ENCODE data around the gene PEAR1.

Gene PEAR1

DNA sequence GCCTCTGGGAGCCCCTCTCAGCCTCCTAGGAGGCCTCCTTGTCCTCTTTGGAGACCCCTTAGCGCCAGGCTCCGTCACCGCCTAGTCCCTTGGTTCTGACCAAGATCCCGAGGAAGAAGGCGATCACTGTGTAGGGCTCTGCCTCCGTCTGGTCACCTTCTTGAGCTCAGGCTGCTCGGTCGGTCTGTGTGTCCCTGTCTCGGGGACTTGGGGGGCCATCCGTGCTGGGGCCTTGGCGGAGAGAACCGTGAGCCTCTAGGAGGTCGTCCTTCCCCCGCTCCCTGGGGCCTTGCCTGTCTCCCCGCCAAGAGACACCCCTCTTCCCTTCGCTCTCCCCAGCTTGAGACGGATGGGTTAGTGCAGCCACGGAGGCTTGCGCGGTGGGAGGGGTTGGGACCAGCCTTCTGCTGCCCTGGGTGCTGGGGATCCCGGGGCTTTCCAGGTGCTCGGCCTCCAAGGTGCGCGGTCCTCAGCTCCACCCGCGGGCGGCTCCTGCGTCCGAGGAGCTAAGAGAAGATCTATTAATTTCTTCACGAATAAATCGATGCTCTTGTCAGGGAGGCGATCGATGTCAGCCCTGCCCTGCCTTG lies 33.9 kb upstream of the PEAR1 start:
- no peak for DNase-seq (ENCODE audit: low read depth in 2 of 2, low spot score in 1 of 2)

GRCh38 chr1:156860113-156860627 lies 33.3 kb upstream of the PEAR1 start:
- DNase-seq (ENCODE audit: low read depth in 2 of 2, low spot score in 1 of 2), result peak; percentile 27 to 36

DNA sequence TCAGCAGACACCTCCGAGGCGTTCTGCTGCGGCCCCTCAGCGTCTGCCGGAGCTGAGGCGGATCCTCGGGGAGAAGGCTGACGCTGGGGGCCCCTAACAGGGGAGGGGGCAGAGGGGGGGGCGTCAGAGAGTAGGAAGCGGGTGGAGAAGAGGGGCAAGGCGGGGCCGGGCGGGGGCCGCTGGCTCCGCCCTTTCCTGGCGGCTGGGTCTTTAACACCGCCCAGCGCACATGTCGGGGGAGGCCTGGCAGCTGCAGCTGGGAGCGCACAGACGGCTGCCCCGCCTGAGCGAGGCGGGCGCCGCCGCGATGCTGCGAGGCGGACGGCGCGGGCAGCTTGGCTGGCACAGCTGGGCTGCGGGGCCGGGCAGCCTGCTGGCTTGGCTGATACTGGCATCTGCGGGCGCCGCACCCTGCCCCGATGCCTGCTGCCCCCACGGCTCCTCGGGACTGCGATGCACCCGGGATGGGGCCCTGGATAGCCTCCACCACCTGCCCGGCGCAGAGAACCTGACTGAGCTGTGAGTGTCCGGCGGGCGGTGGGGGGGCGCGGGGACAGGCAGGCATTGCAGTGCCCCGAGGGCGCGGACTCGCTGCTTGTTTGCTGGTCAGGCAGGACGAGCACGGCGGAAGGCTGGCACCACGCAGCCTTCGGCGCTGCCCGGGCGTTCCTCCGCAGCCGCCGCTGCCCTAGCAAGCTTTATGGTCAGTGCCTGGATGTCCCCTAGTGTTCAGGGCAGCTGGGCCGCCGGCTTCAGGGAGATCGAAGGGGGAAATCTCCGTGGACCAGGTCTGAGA lies 32.7 kb upstream of the PEAR1 start, which contains the start of gene NTRK1:
NTRK1 (plus strand) TSS at position 238 of the 796 bp plus-strand sequence; CDS start at position 308, 70 bp downstream.
- DNase-seq (ENCODE audit: low read depth in 2 of 2, low spot score in 1 of 2), result peak in 1 of 2 donors; percentile 22

DNA sequence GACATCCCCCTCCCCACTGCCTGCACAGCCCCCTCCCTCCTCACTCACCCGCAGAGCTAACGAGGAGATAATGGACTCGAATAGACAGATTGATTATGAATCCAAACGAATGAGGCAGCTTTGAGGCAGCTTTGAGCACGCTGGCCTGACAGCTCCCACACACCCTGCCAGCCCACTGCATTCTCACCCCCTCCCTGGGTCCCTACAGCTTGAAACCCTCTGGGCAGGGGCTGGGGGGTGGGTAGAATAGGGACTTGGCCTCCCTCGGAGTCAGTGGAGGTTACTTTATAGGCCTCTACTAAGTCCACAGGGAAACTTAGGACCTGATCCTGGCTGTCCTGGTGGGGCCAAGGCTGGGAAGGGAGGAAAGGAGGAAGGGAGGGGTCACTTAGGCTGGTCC lies 30.9 kb upstream of the PEAR1 start:
- no peak for DNase-seq (ENCODE audit: low read depth in 2 of 2, low spot score in 1 of 2)

DNA sequence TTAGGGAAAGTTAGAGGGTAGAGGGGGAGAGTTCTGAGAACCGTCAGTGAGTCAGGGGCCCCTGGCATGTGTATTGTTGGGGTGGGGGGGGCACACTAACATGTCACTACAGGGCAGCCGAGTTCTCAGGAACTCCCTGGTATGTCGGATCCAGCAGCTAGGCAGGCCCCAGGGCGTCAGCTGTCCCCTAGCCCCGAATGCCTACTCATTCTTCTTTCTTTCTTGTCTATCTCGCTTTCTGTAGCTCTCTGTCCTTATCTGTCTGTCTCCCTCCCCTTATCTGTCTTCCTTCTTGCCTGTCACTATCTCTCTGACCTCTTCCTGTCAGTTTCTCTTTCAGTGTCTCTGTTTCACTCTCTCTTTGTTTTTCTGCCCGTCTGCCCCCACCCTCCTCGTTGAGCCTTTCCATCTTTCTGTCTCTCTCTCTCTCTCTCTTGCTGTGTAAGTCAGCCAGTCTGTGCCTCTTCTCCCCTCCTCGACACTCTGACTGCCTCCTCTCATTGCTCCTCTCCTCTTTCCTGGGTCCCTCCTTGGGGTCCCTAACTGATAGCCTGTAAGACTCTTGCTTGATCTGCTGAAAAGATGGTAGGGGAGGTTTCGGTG lies 30.4 kb upstream of the PEAR1 start:
- no peak for DNase-seq (ENCODE audit: low read depth in 2 of 2, low spot score in 1 of 2)

- DNase-seq (ENCODE audit: low read depth in 2 of 2, low spot score in 1 of 2), result no peak
Measured at GRCh38 chr1:156863631-156864030, 29.9 kb upstream of the PEAR1 start.

DNA sequence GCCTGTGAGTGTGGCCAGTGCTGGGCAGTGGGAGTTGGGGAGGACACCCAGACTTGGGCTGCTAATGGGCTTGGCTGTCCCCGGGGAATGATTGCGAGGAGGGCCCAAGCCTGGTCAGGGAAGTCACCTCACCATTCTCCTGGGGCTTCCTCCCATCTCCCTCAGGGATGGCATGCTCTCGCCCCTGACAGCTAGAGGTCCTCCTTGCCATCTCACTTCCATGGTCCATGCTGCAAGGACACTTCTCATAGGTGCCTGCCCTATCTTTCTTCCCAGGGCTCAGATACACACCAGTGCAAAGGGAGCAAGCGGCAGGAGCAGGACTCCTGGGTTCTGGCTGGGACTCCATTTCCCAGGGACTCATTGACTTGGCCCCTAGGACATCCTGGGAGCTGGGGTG lies 28.7 kb upstream of the PEAR1 start:
- no peak for DNase-seq (ENCODE audit: low read depth in 2 of 2, low spot score in 1 of 2)

- DNase-seq (ENCODE audit: low read depth in 2 of 2, low spot score in 1 of 2), result no peak
Measured at GRCh38 chr1:156865258-156865657, 28.3 kb upstream of the PEAR1 start.

GRCh38 chr1:156865865-156866248 lies 27.7 kb upstream of the PEAR1 start:
- no peak for DNase-seq (ENCODE audit: low read depth in 2 of 2, low spot score in 1 of 2)

DNA sequence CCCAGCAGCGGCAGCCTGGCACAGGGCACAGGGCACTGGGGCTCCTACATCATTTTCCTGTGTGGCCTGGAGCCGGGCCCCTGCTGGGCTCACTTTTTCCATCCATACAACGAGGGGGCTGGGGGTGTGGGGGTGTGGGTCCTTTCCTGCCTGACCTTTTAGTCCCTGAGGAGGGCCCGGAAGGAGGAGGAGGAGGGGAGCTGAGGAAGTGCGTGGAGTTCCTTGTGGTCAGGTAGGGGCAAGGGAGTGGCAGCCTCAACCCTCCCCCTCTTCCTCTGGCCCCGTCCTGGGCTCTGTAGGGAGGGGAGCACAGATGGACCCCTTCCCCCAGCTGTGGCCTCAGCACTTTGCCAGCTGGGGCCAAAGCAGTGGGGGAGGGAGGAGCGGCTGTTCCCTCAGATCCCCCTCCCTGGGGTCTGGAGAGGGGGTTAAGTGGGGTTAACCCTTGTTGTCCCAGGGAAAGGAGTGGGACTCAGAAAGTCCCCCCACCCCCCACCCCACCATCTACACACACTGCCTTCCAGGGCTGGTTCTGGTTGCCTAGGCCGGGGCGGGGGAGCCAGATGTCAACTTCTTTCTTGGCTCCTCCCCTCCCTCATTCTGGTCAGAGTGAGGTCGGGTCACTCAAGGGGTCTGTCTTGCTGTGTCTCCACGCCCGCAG lies 27.1 kb upstream of the PEAR1 start:
- DNase-seq (ENCODE audit: low read depth in 2 of 2, low spot score in 1 of 2), result no peak

GRCh38 chr1:156868341-156868740 lies 25.2 kb upstream of the PEAR1 start:
- DNase-seq (ENCODE audit: low read depth in 2 of 2, low spot score in 1 of 2), result no peak

- DNase-seq (ENCODE audit: low read depth in 2 of 2, low spot score in 1 of 2), result no peak
Measured at GRCh38 chr1:156869455-156869854, 24.1 kb upstream of the PEAR1 start.

GRCh38 chr1:156873659-156874058 lies 19.9 kb upstream of the PEAR1 start:
- no peak for DNase-seq (ENCODE audit: low read depth in 2 of 2, low spot score in 1 of 2)

DNA sequence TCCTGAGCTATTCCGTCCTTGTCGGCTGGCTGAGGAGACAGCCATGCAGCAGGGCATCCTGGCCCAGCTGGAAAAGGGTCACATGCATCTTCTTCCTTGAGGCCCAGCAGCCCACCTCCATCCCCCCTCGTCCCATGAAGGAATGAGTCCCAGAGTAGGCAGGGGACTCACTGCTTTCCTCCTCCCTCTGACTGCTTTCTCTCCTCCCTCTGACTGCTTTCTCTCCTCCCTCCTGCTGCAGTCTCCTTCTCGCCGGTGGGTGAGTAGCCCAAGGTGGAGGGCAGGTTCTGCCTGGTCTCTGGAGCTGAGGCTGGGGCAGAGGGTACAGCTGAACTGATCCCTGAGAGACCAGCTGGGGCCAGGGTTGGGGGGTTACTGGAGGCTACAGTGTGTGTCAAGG lies 19.4 kb upstream of the PEAR1 start:
- no peak for DNase-seq (ENCODE audit: low read depth in 2 of 2, low spot score in 1 of 2)

- DNase-seq (ENCODE audit: low read depth in 2 of 2, low spot score in 1 of 2), result no peak
Measured at GRCh38 chr1:156874572-156875340, 18.8 kb upstream of the PEAR1 start.

DNA sequence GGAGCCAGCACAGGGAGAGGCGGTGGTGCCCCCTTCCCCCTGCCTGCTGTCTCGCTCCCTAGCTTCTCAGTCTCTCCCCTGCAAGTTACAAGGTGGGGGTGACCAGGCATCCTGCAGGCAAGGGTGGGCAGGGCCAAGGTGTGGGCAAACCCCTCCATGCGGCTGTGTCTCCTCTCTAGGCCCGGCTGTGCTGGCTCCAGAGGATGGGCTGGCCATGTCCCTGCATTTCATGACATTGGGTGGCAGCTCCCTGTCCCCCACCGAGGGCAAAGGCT lies 18.2 kb upstream of the PEAR1 start:
- DNase-seq (ENCODE audit: low read depth in 2 of 2, low spot score in 1 of 2), result no peak

- DNase-seq (ENCODE audit: low read depth in 2 of 2, low spot score in 1 of 2), result no peak
Measured at GRCh38 chr1:156876281-156876680, 17.2 kb upstream of the PEAR1 start.

DNA sequence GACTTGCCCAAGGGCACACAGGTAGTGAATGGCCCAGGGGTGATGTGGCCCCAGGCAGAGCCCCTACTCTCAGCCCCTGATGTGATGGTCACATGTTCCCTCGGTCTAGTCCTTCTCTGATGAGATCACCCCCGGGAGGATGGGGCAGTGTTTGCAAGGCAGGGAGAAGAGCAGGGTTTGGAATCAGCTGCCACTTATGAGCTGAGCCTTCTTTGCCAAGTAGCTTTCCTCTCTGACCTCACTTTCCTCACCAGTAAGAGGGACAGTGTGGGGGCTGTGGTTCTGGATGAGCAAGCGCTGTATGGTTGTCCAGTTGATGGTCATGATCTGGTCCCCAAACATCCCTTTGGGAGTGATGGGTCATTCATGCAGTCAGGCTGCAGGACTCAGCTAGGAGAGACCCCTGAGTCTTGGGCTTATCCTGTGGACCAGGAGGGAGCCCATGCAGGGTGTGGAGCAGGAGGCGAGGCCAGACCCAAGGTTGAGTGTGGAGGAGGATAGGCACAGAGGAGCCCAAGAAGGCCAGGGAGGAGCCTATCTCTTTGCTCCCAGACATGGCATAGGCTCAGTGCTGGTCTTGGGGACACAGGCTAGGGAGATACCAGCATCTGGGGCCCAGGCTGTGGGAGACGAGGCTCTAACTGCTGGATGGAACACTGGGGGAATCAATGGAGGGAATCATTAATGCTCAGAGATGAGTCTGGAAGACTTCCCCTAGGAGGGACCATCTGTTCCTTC lies 15.9 kb upstream of the PEAR1 start:
- no peak for DNase-seq (ENCODE audit: low read depth in 2 of 2, low spot score in 1 of 2)

GRCh38 chr1:156879876-156880275 lies 13.6 kb upstream of the PEAR1 start:
- no peak for DNase-seq (ENCODE audit: low read depth in 2 of 2, low spot score in 1 of 2)

- no peak for DNase-seq (ENCODE audit: low read depth in 2 of 2, low spot score in 1 of 2)
Measured at GRCh38 chr1:156880473-156880872, 13.0 kb upstream of the PEAR1 start.

All from stimulated activated CD8-positive, alpha-beta memory T cell treated with anti-CD3 and anti-CD28 coated beads, Interleukin-4, amount 100 ng/mL, for 1 hour (primary cell).